H1 (cell line): Measurements from ENCODE around the gene SLC2A1.

ENCODE experiments used
- BCL11A ChIP-seq, 2 experiments: IDR thresholded peaks; one replicate each; pipeline ENCODE4 v1.6.1; 2011; ENCODE audit warnings: low read depth in 2 of 2, low read length in 2 of 2, mild to moderate bottlenecking in 2 of 2
- BRCA1 ChIP-seq: IDR thresholded peaks from 2 replicates; pipeline ENCODE4 v1.6.1; 2012; ENCODE audit warnings: low read depth, low read length, improper control_type of control experiment
- CHD2 ChIP-seq: IDR thresholded peaks from 2 replicates; pipeline ENCODE4 v1.6.1; 2012; ENCODE audit warnings: low read length, improper control_type of control experiment
- SIX5 ChIP-seq: IDR thresholded peaks from 2 replicates; pipeline ENCODE4 v1.6.1; 2011; ENCODE audit warnings: mild to moderate bottlenecking, low read depth, low read length
- SP2 ChIP-seq: IDR thresholded peaks from 2 replicates; pipeline ENCODE4 v1.6.1; 2012; ENCODE audit warnings: mild to moderate bottlenecking, low read length, inconsistent platforms
- SP4 ChIP-seq: IDR thresholded peaks from 2 replicates; pipeline ENCODE4 v1.6.1; 2012; ENCODE audit warnings: low read length, inconsistent platforms
- TAF1 ChIP-seq: IDR thresholded peaks from 2 replicates; pipeline ENCODE4 v1.6.1; 2011; ENCODE audit warnings: mild to moderate bottlenecking, low read depth, low read length
- TF ChIP-seq, protein P1 (sequence below), 3 experiments: IDR thresholded peaks; 1 replicate in 2 of 3; 2 replicates in 1 of 3; pipeline versions ENCODE4 v1.5.1 to v1.6.1; 2011; ENCODE audit warnings: low read length in 3 of 3, mild to moderate bottlenecking in 3 of 3, inconsistent platforms in 2 of 3, low read depth in 1 of 3, moderate library complexity in 1 of 3; ENCODE audit not compliant: insufficient read depth in 1 of 3; ENCODE audit errors: control extremely low read depth in 1 of 3
- TF ChIP-seq, protein P2 (sequence below): IDR thresholded peaks from 2 replicates; pipeline ENCODE4 v1.6.1; 2012; ENCODE audit warnings: inconsistent platforms

DNA sequence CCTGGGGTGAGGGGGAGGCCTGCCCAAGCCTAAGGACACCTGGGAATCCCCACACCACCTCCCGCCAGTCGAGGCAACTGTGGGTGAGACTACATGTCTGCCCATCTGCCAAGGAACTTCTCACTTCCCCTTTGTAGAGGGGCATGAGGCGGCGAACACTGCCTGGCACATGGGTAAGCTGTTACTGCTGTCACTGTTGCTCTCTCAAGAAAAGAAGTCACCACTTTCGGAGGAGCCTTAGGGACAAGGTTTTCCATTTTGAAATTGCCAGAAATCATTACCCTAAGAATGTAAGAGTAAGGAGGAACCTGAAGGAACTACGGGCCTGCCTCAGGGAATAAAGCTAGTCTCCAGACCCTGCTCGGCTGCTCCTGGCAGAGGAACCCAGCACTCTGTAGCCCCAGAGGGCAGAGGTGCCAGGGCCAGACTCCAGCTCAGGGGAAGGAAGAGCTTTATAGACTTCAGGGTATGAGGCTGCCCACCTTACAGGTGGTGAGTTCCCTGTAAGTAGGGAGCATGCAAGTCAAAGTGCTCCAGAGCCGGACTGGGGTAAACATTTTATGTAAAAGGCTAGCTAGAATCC is 23.3 kb downstream of the SLC2A1 start:
- TF ChIP-seq BCL11A (IDR thresholded peaks at IDR 0.05; ENCODE audit: low read depth in 2 of 2, low read length in 2 of 2) (no peak), SP4 (no peak), SIX5 (no peak), BRCA1 (no peak), SP2 (no peak), TAF1 (no peak), CHD2 (no peak)
- TF ChIP-seq, protein P1, sequence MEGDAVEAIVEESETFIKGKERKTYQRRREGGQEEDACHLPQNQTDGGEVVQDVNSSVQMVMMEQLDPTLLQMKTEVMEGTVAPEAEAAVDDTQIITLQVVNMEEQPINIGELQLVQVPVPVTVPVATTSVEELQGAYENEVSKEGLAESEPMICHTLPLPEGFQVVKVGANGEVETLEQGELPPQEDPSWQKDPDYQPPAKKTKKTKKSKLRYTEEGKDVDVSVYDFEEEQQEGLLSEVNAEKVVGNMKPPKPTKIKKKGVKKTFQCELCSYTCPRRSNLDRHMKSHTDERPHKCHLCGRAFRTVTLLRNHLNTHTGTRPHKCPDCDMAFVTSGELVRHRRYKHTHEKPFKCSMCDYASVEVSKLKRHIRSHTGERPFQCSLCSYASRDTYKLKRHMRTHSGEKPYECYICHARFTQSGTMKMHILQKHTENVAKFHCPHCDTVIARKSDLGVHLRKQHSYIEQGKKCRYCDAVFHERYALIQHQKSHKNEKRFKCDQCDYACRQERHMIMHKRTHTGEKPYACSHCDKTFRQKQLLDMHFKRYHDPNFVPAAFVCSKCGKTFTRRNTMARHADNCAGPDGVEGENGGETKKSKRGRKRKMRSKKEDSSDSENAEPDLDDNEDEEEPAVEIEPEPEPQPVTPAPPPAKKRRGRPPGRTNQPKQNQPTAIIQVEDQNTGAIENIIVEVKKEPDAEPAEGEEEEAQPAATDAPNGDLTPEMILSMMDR (IDR thresholded peaks at IDR 0.05; ENCODE audit: control extremely low read depth in 1 of 3, insufficient read depth in 1 of 3, low read depth in 1 of 3, low read length in 3 of 3), result no peak
- TF ChIP-seq, protein P2, sequence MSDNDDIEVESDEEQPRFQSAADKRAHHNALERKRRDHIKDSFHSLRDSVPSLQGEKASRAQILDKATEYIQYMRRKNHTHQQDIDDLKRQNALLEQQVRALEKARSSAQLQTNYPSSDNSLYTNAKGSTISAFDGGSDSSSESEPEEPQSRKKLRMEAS, result no peak
